Glutamatergic neuron (in vitro differentiated cells): ENCODE results near the gene S1PR1. TPM values are rescaled to one million over a fixed set of nuclear protein-coding genes. Genes with fewer than 3 reads are reported as not detected.

Source experiments
- DNase-seq: peaks from one replicate; pipeline ENCODE4 v3.0.0; 2022
- H3K27ac Mint-ChIP-seq: one replicate; pipeline ENCODE4 v1.8.0; 2020; ENCODE audit warnings: mild to moderate bottlenecking, mixed read lengths, inconsistent platforms; ENCODE audit not compliant: unreplicated experiment
- H3K27me3 Mint-ChIP-seq: one replicate; pipeline ENCODE4 v1.8.0; 2020; ENCODE audit warnings: mild to moderate bottlenecking, moderate library complexity, mixed read lengths, inconsistent platforms; ENCODE audit not compliant: unreplicated experiment
- H3K36me3 Mint-ChIP-seq: one replicate; pipeline ENCODE4 v1.8.0; 2020; ENCODE audit warnings: mild to moderate bottlenecking, mixed read lengths, inconsistent platforms; ENCODE audit not compliant: unreplicated experiment
- H3K4me1 Mint-ChIP-seq: one replicate; pipeline ENCODE4 v1.8.0; 2020; ENCODE audit warnings: mild to moderate bottlenecking, low read depth, mixed read lengths, inconsistent platforms; ENCODE audit not compliant: unreplicated experiment
- H3K4me3 Mint-ChIP-seq: one replicate; pipeline ENCODE4 v1.8.0; 2020; ENCODE audit warnings: mild to moderate bottlenecking, mixed read lengths, inconsistent platforms; ENCODE audit not compliant: unreplicated experiment
- H3K9me3 Mint-ChIP-seq: one replicate; pipeline ENCODE4 v1.8.0; 2020; ENCODE audit warnings: mild to moderate bottlenecking, moderate library complexity, mixed read lengths, inconsistent platforms; ENCODE audit not compliant: unreplicated experiment
- CTCF ChIP-seq: fragments of 200-600 bp; sonication (generic); IDR thresholded peaks from one replicate; pipeline ENCODE4 v1.5.0; 2021; ENCODE audit not compliant: partially characterized antibody, unreplicated experiment
- total RNA-seq: library from RNA; stranded (reverse); fragmentation: NEBNext Ultra II Directional; extraction: Animal tissue kit (Norgen Biotek cat#: 25700); gene quantifications from one replicate; pipeline ENCODE4 v1.2.1, GENCODE V29; 2021; ENCODE audit not compliant: unreplicated experiment

Gene S1PR1
- total RNA-seq, 1 donor from 2014 or later = not detected

DNA sequence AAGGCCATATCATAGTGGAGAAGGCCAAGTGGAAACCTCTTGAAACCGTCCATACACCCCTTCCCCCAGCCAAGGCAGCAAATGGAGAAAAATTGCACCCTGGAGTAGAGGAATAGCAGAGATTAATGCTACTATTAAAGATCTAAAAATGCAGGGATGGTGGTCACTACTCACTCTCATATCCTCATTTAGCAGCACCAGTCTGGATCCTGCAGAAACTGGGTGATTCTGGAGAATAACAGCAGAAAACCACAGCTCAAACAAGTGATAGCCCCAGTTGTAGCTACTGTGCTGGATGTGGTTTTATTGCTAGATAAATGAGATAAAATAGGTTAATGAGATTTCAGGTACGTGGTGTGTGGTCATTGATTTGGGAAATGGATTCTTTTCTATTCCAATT lies 30.3 kb downstream of the S1PR1 start:
- no peaks in the 10 kb centered on the region for H3K4me1 Mint-ChIP-seq
- H3K9me3 Mint-ChIP-seq = no peaks in the 10 kb centered on the region
- no peak for TF ChIP-seq CTCF
- no peaks in the 10 kb centered on the region for H3K36me3 Mint-ChIP-seq
- H3K4me3 Mint-ChIP-seq = no peak overlapping the region
- no peak for DNase-seq
- H3K27me3 Mint-ChIP-seq = no peaks in the 10 kb centered on the region
- no peak overlapping the region for H3K27ac Mint-ChIP-seq

DNA sequence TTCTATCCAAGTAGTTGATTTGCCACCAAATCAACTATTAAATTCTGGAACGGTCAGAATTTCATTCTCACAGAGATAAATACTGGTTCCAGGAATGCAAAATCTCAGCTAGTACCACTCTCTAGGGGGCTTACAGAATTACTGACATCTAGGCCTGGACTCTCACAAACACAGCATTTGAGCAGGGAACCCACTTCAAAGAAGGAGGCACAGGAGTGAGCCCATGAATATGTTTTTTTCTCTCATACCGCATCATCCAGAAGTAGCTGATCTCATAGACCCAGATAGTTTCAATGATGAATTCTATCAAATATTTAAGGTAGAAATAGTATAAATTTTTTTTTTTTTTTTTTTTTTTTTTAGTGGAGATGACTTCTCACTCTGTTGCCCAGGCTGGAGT lies 32.1 kb downstream of the S1PR1 start:
- no peak for DNase-seq
- no peaks in the 10 kb centered on the region for H3K36me3 Mint-ChIP-seq
- no peak overlapping the region for H3K27ac Mint-ChIP-seq
- no peak overlapping the region for H3K4me3 Mint-ChIP-seq
- H3K27me3 Mint-ChIP-seq = no peaks in the 10 kb centered on the region
- no peaks in the 10 kb centered on the region for H3K9me3 Mint-ChIP-seq
- no peaks in the 10 kb centered on the region for H3K4me1 Mint-ChIP-seq
- TF ChIP-seq CTCF = no peak

- Mint-ChIP-seq H3K4me3 (no peak overlapping the region), H3K9me3 (peaks cover 1% of the 10 kb centered on the region), H3K27ac (no peak overlapping the region), H3K36me3 (no peaks in the 10 kb centered on the region), H3K27me3 (no peaks in the 10 kb centered on the region), H3K4me1 (no peaks in the 10 kb centered on the region)
- no peak for TF ChIP-seq CTCF
- DNase-seq = no peak
Observed at GRCh38 chr1:101275672-101276071, 38.9 kb downstream of the S1PR1 start.

DNA sequence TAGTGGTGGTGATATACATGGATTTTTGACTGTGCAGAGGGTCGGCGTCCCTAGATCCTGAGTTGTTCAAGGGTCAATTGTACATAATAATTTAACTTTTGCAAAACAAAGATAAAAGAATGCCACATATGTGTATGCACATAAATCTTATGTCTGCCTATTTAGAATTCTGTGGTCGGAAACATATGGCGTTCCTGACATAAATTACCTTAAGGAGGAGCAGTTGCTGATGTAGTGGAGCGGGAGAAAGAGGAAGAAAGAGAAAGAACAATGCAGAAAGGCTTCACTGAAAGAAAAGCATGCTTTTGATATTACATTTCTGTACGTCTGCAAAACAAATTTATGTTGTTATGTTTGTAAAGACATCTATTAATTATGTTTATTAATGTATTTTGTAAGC lies 40.0 kb downstream of the S1PR1 start:
- no peaks in the 10 kb centered on the region for H3K36me3 Mint-ChIP-seq
- H3K4me3 Mint-ChIP-seq = no peak overlapping the region
- TF ChIP-seq CTCF = no peak
- no peak overlapping the region for H3K27ac Mint-ChIP-seq
- H3K9me3 Mint-ChIP-seq = peaks cover 1% of the 10 kb centered on the region
- H3K27me3 Mint-ChIP-seq = no peaks in the 10 kb centered on the region
- no peak for DNase-seq
- H3K4me1 Mint-ChIP-seq = no peaks in the 10 kb centered on the region

- no peaks in the 10 kb centered on the region for H3K27me3 Mint-ChIP-seq
- peaks cover 1% of the 10 kb centered on the region for H3K9me3 Mint-ChIP-seq
- no peak overlapping the region for H3K27ac Mint-ChIP-seq
- no peak for TF ChIP-seq CTCF
- H3K4me1 Mint-ChIP-seq = no peaks in the 10 kb centered on the region
- H3K4me3 Mint-ChIP-seq = no peak overlapping the region
- no peaks in the 10 kb centered on the region for H3K36me3 Mint-ChIP-seq
- DNase-seq = no peak
Observed at GRCh38 chr1:101278238-101278637, 41.4 kb downstream of the S1PR1 start.
